NCI-H2171 treated with DMSO at 0.1 percent for 48 hours (cell line): Measurements from ENCODE around the gene GFPT2.

Experiments used
- DNase-seq: peaks from one replicate; lab custom pipeline; 2025; lab: John Stamatoyannopoulos, UW

Gene GFPT2

DNA sequence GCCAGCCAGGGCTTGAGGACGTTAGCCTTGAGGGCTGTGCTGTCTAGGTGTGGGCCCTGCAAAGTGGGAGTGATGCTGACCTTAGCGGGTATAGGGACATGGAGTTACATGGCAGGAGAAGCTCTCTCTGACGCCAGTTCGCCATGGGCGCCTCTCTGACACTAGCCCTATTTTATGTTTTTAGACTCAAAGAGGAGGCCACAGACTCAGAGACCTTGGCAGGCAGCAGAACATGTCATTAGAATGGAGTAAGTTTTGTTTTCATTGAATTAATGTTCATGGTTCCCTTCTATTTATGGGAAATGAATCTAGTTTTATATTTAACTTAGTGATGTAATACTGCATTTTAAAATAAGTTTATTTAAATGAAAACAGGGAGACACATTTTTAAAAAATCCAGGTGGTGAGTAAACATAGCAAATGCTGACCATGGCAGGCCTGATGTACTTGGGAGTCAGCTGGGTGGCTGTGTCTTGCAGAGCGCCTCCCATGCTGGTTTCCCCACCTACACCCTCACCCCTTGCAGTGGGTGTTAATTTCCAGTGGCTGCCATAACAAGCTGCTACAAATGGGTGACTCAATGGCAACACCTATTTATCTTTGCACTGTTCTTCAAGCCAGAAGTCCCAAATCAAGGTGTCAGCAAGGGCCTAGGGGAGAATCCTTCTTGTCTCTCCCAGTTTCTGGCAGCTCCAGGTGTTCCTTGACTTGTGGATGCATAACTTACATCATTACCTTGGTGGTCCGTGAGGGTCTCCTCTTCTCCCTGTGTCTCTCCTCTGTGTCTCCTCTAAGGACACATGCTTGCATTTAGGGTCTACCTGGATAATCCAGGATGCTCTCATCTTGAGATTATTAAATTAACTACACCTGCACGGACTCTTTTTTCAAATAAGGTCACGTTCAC is 25.6 kb upstream of the GFPT2 start:
- no peak for DNase-seq

DNA sequence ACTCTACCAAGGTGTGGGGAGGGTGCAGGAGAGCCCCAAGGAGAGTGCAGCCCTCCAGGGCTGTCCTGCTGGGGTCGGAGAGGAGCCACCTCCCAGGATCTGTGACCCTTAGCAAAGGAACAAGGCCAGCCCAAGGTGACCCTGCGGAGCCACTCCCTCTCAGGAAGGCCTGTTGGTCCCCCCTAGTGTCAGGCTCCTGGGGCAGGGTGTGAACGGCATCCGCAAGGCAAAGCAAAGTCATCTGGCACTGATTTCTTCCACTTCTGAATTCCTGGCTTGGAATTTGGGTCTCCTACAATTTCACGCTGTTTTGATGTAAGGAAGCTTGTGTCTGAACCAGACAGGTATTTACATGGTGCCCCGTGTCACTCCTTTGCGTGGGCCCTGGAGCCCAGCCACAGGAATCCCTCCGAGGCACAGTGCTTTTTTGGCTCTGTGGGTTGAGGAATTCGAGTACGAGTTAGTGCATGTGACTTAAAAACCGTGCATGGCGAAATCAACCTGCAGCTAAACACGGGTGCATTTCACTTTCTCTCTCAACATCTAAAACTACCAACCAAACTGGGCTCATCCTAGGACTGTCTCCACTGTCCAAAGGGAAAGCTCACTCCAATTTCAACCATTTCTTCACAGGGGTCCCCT is 24.5 kb upstream of the GFPT2 start:
- DNase-seq: no peak

DNA sequence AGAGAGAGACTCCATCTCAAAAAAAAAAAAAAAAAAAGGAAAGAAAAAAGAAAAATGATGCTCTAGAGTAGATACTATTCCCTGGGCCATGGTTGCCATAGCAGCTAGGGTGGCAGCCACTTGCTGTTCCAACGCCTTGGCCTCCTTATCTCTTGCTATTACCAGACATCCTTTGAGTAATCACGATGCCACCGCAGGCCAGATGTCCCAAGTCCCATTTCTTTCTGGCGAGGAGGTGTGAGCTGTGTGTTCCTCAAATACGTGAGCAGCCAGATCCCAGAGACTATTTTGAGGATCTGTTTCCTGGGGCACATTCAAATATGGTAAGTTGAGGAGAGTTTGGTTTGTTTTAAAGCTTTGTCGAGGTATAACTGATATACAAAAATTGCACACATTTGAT is 23.4 kb upstream of the GFPT2 start:
- DNase-seq: no peak

DNA sequence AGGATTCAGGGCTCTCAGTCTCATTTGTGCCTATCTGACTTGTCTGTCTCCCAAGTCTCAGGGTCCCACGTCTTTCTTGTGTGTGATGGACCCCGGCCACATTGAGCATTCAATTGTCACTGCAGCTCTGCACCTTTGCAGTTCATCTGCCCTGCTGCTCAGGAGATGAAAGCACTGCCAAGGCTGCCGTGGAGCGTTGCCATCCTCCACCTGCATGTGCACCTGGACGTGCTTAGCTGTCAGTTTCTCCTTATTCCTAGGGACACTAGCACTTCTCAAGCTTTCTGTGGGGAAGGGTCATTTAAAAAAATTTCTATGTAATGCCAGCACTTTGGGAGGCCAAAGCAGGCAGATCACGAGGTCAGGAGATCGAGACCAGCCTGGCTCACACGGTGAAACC is 22.8 kb upstream of the GFPT2 start:
- no peak for DNase-seq

DNA sequence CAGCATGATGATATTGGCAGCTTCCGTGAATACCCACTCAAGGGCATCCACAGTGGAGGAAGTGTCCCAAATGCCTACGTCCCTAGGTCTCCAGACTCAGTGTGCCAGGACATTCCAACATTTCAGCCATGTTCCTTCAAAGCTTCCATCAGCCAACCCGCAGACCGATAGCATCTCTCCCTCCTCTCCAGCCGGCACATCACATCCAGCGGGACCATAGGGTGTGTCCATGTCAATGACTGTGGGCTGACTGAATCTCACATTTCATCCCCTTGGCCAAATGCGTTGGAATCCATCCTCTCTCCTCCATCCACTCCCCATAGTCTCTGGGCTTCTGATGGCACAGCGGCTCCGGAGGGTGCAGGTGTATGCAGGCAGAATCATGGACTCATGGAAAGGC is 22.2 kb upstream of the GFPT2 start:
- no peak for DNase-seq

DNA sequence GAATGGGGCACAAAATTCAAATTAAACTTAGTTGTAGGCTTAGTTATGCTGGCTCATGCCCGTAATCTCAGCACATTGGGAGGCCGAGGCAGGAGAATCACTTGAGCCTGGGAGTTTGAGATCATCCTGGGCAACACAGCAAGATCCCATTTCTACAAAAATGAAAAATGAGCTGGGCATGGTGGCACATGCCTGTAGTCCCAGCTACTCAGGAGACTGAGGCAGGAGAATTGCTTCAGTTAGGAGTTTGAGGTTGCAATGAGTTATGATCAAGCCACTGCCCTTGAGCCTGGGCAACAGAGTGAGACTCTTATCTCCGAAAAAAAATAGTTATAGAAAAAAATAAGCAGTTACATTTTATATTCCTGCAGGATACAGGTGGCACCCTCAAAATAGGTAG is 20.7 kb upstream of the GFPT2 start:
- no peak for DNase-seq

DNA sequence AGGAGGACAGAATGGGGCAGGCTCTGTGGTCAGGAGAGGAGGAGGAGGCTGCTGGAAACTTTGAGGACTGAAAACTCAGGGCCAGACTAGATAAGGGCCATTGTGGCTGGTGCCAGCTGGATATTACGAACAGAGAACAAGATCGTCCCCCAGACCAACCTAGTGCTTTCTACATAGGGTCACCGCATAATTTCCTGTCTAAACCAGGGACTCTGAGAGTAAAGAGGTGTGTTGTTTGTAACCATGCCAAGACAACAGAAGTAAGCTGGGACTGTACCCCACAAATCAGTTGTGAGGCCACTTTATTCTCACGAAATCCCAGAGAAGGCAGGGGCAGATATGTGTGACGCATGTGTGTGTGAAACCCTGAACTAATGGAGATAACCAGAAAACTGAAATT is 20.3 kb upstream of the GFPT2 start:
- DNase-seq: no peak

DNA sequence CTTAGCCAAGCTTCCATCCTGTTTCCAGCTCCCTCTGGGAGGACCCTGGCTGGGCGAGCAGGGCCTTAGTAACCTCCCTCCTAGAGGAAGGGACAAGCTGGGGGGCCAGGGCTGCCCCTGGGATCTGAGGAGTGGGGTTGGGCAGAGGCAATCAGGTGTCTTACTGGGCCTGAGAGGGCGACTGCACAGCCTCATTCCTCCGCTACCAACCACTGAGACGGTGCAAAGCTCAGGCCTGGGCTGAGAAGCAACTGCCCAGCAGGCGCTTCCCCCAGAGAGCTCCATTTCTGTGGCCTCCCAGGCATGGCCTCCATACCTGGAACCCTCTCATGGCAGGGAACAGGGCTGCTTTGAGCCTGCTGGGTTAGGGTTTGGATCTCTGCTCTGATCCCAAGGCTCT is 18.8 kb upstream of the GFPT2 start:
- DNase-seq: no peak

DNA sequence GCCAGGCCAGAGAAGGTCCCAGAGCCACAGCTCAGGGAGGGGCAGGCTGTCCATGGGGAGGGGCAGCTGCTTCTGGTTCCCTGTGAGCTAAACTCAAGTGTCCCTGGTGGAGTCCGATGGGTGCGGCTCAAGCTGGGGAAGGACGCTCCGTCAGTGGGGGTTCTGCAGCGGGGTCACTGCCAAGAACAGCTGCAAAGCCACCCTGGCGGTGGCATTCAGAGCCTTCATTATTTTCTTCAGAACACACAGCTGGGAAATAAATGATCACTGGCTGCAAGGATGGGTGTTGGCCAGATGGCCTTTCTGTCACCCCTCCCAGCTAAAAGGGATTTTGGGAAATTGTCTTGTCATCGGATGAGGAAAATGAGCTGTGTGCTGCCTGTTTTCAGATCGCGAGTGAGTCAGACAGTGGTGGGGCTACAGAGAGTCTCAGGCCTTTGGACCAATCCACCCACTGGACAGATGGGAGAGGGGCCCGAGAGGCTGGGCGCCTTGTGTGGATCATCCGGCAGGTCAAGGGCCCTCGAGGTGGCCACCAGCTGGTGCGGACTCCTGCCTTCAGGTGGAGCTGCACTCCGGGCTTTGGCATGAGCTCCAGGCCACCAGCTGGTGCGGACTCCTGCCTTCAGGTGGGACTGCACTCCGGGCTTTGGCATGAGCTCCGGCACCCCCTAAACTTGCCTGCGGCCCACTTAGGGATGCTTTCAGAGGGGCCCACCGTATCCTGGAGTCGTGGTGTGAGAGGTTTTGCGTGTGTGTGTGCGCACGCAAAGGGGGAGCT is 17.9 kb upstream of the GFPT2 start:
- no peak for DNase-seq

DNA sequence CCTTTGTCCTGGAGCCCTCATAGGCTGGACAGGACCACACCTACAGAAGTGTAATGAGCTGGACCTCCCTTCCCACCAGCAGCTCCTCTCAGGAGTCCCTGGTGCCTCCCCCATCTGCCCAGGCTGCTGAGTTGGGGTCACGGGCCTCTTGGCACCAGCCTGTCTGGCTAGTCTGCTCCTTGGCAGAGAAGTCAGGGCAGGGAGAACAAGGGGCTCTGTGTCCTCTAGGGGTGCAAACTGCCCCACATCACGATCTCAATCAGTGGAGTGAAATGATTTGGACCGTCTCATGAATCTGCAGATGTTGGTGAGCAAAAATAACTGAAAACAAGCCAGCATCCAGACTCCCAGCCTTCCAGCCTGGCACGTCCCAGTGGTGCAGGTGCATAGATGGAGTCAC is 14.9 kb upstream of the GFPT2 start:
- no peak for DNase-seq

DNA sequence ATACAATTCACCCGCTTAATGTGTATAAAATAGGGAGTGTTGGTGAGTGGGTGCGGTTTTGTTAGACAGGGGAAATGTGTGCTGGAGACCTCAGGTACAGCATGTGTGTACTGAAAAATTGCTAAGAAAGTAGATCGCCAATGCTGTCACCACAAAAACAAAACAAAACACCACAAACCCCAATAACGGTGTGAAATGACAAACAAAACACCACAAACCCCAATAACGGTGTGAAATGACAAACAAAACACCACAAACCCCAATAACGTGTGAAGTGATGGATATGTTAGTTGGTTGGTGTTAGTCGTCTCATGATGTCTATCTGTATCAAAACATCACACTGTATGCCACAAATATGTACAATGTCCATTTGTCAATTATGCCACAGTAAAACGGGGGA is 14.2 kb upstream of the GFPT2 start:
- no peak for DNase-seq

DNA sequence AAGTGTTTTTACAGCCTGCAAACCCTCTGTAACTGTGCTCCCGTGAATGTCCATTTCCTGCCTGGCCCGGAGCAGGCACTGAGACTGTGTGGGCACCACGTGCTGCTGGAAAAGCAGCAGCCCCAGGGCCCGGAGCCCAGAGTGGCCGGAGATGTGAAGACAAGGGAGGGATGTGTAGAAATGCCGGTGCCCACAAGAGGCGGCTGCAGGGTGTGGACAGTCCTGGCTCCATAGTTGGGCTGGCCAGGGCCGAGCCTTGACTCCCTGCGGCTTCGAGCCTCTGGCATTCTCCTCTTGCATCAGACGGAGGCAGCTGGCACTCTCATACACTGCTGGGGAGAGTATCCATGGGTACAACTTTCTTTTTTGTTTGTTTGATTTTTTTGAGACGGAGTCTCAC is 13.2 kb upstream of the GFPT2 start:
- no peak for DNase-seq

DNA sequence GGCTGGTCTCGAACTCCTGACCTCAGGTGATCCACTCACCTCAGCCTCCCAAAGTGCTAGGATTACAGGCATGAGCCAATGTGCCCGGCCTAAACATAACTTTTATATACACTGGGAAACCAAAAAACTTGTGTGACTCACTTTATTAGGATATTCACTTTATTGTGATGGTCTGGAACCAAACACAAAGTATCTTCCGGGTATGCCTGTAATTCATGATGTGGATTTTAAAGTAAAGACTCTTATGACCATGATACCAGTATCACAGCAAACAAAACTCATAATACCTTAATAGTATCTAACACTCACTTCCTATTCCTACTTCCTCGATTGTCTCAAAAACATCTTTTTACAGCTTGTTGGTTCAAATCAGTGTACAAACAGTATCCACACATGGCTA is 12.7 kb upstream of the GFPT2 start:
- no peak for DNase-seq

DNA sequence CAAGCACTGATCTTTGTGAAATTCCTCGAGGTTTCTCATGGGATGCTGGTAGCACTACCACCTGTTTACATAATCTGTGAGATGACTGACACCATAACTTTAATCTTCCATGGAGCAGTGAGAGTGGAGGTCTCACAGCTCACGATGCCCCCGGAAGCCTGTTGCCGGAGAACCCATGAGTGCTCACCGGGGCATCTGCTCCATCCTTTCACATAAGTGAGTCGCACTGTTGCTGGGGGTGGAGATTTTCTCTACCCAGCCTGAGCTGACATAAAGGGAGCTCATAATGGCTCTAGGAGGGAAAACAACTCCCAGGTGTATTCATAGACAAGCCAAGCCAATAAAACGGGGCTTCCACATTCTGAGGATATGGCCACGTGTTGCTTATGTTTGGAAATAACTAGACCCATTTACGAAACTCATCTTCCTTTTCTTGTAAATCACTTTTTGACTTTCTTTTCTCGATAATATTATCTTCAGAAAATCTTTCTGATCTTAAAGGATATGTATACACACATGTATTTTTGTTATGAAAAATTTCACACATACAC is 11.2 kb upstream of the GFPT2 start:
- no peak for DNase-seq

DNA sequence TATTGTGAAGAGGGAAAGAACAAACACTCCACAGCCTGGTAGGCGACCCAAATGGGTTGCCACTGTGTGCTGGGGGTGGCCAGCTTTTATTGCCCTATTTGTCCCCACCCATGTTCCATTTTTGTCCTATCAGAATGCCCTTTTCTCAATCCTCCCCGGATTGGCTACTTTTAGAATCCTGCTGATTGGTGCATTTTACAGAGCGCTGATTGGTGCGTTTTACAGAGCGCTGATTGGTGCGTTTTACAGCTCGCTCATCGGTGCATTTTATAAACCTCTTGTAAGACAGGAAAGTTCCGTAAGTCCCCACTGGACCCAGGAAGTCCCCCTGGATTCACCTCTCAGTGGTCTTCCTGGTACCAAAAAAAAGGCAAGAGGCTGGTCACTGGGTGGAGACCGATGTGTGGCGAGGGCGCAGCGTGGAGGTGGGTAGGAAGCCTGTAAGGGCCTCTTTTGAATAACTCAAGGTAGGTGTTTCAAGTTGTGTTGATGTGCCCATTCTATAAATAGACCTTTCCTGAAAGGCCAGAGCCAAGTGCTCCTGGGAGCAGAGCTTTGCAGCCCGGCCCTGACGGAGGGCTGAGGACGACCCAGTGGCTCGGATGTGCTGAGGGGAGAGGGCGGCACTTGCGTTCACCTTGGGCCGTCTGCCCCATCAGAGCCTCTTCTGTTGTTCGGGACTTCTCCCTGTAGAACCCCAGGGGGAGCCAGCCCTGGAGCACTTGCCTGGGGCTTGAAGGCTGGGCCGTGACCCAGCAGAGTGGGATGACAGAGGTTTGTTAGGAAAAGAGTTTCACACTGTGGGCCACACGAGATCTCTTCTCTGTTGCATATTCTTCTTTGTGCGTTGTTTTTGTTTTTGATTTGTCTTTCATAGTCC is 7.2 kb upstream of the GFPT2 start:
- no peak for DNase-seq

DNA sequence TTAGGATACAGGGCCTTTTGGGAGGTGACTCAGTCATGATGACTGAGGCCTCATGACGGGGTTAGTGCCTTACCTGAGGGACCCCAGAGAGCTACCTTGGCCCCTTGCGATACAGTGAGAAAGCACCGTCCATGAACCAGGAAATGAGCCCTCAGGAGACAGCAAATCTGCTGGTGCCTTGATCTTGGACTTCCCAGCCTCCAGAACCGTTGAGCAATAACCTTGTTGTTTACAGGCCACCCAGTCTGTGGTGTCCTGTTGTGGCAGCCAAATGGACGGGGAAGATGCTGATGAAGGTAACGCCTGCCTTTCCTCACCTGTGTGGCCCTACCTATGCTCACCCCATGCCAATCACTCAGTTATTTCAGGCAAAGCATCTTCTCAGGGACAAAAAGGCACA is 5.6 kb upstream of the GFPT2 start:
- DNase-seq: no peak

DNA sequence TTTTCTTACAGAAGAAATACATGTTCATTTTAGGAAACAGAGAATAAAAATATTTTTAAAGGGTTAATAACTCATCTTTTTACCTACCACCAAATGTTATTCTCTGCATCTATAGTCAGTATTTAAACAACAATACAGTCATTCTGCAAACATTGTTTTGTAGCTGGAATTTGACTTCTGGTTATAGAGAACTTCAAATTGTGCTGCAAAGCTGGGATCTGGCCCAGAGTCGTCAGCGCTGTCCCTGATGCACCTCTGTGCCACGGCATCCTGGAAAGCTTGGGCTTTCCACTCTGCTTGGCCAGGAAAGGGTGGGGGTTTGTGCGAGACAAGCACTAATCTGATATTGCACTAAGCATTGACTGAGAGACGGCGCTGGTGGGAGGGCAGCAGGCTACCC is 5.0 kb upstream of the GFPT2 start:
- no peak for DNase-seq

DNA sequence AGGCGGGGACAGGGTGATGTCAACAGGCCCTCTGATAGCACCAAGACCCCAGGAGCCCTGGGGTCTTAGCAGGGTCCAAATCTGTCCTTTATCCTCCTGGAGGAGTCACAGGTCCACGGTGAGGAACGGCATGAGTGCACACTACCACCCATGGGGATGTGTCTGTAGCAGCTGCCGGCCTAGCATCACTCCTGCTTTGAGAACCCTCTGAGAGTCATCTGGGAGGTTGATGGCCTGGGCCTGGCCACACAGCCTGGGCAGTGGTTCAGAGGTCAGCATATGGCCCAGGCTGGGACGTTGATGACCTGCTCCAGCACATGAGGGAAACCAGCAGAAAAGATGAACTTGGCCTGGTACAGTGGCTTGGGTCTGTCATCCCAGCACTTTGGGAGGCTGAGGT is 1.8 kb upstream of the GFPT2 start:
- DNase-seq: no peak

DNA sequence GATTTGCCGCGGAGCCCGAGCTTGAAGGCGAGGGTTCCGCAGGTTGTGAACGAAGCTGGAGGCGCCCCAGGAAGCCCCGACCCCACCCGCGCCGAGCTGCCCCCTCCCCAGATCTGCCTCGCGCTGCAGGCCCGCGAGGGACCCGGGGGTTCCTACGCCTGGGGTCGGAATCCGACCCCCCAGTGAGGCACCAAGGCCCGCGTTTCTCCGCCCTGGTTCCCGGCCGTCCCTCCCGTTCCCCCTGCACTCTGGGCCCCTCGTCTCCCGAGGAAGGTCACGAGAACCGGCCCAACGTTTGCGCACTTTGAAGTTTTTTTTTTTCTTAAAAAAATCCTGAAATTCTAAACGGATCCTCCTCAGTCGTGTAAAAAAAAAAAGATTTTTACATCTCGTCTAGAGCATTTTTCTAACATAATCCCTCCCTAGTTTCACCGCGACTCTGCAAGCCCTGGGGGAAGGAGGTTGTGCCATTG is 880 bp upstream of the GFPT2 start:
- DNase-seq: no peak

DNA sequence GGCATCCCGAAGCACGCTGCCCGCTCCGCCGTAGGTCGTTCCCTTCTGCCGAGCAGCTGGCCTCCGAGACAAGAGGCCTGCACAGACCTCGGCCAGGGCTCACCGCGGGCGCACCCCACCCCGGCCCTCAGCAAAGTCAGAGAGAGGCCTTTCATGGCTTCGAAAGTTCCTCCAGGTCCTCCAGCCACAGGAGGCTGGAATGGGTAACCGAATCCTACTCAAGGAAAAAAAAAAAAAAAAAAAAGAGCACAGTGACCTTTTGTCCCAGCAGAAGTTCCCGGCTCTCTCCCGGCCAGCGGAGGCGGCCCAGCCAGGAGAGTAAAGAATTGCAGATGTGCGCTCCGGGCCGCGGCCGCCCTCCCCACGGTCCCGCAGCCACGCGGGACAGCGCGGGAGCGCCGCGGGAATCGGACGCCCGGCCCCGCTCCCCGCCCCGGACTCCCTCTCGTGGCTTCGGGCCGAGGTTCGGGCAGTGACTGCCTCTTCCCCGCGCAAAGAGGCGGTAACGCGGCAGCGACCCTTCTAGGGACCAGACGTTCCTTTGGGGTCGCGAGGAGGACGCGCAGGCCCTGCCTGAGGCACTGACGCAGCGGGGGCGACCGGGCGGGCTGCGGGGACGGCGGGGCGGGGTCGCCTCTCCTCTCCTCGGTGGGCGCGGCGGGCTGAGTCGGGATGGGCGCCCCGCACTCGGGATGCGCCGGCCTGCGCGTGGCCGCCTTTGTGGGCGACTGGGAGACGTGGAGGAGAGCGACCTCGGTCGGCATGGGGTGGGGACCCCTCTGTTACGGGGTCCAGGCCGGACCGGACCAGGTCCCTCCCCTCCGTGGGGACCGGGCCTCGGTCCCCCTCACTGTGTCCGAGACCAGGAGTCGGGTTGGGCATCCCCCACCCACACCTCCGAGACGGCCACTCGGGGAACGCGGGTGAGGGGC is 754 bp downstream of the GFPT2 start:
- DNase-seq: no peak
